NCI-H345 treated with DMSO at 0.1 percent for 48 hours (cell line): Measurements from ENCODE around the gene PHPT1.
"Not testable (repeated sequence)": the region's sequence is repeated elsewhere in the genome, so short reads cannot be mapped to it uniquely, and the experiment has no call there.

Experiments
- DNase-seq: peaks from one replicate; lab custom pipeline; 2025; ENCODE audit not compliant: unreplicated experiment; lab: John Stamatoyannopoulos, UW

The PHPT1 gene

DNA sequence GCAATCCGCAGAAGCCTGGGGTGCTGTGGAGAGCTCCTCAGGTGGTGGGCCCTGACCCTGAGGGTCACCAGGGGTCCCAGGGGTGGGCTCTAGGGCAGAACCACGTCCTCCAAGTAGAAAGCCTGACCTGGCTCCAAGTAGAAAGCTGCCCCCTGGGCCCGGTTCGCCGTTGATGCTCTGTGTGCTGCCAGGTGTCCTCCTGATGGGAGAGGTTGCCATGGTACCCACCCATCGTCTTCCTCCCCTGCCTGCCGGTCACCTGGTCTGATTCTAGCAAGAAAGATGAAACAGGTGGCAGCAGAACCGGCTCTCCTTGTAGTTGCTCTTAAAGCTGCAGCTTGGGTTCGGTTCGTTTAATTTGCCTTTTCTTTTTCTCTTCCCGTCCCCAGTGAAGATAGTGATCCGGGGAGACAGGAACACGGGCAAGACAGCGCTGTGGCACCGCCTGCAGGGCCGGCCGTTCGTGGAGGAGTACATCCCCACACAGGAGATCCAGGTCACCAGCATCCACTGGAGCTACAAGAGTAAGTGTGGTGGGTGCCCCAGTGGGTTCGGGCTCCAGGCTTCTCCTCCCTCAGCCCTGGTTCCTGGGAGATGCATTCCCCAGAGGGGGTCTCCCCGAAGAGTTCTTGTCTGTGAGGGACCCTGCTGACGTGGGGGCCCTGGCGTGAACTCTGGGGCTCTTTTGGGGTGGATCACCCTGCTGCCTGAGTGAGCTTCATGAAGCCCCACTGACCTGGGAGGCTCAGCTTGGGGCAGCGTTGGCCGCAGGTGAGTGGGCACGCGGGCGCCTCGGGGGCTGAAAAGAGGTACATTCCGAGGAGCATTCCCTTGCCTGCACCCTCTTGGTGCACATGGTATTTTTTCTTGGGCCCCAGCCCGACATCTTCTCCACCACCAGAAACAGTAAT, 25.8 kb upstream of the PHPT1 start:
- no peak for DNase-seq

- no peak for DNase-seq
These were observed 24.5 kb upstream of the PHPT1 start for GRCh38 chr9:136824496-136825225.

DNA sequence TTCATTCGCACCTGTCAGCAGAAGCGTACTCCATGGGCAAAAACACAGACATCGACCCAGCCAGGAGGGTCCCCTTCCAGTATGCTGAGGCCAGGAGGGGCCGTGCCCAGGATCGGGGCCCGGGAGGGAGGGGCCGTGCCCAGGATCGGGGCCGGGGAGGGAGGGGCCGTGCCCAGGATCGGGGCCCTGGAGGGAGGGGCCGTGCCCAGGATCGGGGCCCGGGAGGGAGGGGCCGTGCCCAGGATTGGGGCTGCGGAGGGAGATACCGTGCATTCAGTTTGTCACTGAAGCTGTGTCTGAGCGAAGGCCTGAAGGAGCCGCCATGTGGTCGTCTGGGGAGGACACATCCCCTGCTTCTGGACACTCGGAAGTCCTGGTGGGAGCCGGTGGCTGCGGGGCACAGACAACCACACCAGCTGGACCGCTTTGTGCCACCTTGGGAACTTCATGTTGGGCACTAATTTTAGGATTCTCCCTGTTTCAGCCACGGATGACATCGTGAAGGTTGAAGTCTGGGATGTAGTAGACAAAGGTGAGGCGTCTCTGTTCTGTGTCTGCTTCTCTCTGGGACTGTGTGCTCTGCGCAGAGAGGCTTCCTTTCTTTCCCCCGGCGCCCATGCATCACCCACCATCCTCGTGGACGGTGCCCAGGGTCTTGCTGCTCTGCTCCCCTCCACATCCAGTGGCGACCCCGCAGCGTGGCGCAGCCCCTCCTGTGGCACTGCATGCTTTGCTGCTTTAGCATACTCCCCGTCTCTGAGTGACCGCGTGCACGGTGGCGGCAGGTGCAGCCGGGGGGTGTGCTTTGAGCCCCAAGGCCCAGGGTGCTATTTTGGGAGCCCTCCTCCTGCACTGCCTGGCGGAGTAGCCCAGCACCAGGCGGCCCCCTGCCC, 23.7 kb upstream of the PHPT1 start:
- DNase-seq = no peak

DNA sequence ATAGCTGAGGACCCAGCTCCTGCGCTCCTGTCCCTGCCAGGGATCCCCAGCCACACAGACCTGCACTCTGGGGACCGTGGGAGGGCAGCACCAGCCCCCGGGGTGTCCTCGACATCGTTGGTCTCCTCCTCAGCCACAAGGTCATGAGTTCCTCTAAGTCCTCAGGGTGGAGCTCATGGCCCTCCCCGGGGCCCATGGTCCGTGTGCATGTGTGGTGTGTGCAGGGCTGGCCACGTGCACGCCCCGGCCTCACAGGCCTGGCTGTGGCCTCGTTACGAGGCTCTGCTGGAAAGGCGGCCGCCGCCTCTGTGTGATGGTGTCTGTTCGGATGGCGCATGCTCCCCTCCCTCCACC, 23.0 kb upstream of the PHPT1 start:
- DNase-seq = no peak

DNA sequence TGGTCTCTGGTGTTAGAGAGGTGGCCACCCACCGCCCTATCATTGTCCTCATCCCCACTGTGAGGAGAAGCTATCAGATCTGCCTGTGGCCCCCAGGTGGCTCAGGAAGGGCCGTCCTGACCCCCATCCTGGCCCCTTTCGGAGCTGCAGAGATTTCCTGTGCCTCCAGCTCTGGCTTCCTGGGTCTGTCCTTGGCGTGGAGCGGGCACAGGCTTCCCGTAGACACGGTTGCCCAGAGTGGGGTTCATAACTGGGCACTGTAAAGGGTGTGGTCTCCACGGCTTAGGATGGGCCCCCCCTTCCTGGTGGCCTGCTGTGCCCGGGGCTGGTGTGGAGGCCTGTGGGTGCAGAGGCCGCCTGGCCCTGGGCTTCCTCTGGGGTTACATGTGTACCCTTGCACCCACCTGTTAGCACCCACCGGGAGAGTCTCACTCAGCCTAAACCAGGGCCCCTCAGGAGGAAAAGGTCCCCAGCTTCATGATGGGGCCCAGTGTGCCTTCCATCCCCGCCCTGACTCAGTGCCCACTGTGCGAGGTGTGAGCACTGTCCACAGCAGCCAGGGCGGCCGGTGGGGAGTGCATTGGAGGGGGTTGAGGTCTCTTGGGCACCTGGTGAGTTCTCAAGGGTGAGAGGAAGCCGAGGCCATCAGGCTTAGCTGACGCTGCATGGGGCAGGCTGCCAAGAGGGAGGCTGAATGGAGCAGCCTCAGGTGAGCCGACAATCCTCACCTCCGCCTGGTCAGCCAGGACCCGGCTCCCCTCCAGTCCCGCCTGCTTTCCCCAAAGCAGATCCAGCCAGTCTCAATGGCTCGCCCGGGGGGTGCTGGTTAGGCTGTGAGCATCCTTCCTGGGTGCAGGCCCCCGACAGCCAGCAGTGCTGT, 22.3 kb upstream of the PHPT1 start:
- DNase-seq = no peak

DNA sequence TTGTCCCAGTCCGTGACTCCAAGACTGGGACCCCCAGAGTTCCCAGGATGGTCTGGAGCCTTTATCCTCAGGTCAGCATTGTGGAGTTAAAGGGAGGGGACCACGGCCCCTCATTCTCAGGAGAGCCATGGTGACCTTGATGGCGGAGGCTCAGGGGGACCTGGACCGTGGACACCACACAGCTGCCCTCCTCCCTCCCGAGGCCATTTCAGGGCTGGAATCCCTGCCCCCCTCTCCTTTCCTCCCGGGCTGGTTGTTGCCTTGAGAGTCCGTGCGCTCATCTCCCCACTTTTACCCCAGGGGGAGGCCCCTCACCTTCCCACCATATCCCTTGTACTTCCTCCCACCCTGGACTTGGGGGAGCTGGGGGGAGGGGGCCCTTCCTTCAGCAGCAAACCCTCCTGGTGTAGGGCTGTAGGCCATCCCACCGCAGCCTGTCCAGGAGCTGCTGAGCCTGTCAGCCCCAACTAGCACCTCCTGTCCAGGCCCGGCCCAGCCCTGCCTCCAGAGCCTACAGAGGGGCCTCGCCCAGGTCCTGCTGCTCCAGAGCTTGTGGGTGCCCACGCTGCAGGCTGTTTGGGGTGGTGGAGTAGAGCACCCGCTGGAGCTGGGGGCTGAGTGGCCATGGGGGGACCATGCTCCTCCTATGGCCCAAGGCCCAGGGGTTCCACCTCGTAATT, 21.3 kb upstream of the PHPT1 start:
- DNase-seq = no peak

GRCh38 chr9:136828474-136829140, 20.6 kb upstream of the PHPT1 start:
- DNase-seq = no peak

GRCh38 chr9:136829412-136829811, 19.8 kb upstream of the PHPT1 start:
- DNase-seq = no peak

- no peak for DNase-seq
These were observed 19.0 kb upstream of the PHPT1 start for GRCh38 chr9:136829981-136830885.

DNA sequence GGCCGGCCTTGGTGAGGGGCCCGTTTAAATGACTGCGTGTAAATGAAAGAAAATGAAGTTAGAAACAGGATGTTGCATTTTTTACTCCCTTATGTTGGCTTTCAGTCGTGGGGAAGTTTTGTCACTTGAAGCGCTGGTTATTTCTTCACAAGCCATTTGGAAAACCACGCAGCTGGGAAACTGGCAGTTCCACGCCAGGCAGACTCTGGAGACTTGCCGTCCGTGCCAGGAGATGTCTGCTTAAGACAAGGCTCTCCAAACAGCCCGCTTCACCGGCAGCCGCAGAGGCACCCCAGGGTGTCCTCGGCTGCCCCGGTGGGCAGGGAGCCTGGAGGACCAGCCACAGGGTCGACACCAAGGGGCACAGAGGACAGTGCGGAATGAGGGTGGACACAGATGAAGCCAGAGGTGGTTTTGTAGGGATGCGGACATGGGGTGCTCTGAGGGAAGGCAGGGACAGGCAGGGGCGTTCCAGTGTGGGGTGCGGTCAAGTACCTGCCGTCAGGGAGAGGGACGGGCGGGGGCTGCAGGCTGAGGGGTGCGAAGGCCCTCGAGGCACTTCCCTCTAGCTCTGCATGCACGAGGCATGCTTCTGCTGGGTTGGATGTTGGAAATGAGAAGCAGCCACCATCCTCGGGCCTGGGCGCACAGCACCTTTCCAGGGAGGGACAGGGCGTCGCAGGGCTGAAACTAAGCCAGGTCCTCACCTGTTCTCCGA, 18.0 kb upstream of the PHPT1 start:
- no peak for DNase-seq

DNA sequence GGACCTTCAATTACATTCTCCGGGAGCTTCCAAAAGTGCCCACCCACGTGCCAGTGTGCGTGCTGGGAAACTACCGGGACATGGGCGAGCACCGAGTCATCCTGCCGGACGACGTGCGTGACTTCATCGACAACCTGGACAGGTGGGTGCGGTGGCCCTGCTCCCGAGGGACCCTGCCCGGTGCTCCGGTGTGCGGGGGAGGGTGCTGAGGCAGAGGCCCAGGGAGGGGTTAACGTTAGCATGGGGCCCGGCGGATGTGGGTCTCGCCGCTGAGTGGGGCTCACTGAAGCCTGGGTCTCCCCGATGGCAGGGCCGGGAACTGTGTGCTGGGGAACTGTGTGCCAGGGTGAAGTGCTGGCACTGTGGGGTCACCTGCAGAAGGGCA, 17.5 kb upstream of the PHPT1 start:
- DNase-seq = no peak

DNA sequence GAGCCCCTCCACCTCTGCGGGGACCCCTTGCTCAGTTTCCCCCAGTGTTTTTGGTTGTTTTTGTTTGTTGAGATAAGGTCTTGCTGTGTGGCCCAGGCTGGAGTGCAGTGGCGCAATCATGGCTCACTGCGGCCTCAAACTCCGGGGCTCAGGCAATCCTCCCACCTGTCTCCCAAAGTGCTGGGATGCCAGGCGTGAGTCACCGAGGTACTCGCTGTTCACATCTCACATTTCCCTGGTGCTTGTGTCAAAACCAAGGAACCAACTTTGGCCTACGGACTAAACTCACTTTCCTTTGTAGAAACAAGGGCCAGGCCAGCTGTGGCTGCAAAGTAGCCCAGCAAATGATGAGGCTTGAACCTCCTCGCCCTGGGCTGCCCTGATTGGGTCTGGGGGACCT, 16.6 kb upstream of the PHPT1 start:
- DNase-seq = no peak

GRCh38 chr9:136833381-136834048, 15.7 kb upstream of the PHPT1 start:
- not testable (repeated sequence) for DNase-seq

DNA sequence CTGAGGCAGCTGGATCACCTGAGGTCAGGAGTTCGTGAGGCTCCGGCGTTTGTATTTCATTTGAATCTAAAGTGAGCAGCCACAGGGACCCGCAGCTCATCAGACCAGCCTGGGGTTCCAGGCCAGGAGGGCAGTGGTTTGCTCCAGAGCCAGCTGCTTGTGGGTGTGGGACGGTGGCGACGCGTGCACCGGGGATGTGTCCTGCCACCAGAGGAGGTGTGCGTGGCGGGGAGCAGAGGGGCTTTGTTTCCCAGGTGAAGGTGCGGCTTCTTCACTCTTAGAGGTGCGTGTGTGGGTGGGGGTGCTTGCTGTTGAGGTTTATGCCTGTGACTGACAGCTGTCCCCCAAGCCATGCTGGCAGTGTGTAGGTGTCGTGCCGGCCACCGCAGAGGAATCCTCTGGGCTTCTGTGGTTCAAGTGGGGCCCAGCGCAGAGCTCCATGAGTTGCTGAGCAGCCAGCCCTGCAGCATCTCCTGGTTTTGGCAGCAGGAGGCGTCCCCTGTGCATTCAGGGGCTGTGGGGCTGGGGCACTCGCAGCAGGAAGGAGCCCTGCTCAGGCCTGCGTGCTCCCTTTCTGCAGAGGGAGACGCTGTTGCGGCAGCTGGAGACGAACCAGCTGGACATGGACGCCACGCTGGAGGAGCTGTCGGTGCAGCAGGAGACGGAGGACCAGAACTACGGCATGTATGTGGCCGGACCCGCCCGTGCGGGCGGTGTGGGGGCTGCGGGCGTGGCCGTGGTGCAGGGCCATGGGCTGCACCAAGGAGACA, 13.9 kb upstream of the PHPT1 start:
- DNase-seq = no peak

GRCh38 chr9:136835932-136836904, 13.0 kb upstream of the PHPT1 start:
- DNase-seq = no peak
